ENCODE results near the gene SNRK. TPM values are rescaled to one million over a fixed set of nuclear protein-coding genes. Genes with fewer than 3 reads are reported as not detected.

The SNRK gene
- total RNA-seq, 1 donor from 2014 or later = 37.7 TPM

DNA sequence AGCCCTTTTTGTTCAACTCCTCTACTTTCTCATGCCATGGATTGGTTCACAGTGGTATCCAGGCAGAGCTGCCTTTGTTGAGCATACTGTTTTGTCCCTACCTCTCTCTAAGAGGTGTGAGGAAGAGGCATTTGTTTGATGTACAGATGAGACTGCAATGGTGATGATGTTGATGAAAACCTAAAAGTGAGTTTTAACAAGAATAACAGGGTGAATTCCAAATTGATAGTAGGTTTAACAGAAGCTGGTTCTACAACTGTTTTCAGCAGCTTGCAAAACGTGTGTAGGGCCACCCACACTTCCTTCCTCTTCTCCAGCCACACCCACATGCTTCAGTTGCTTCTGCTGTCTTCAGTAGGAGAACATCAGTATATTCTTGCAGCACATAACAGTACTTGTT, 10.2 kb downstream of the SNRK start:
- Mint-ChIP-seq H3K27ac (peak overlapping the region; percentile 87), H3K4me1 (ENCODE audit: low read depth) (peaks cover 82% of the 10 kb centered on the region), H3K36me3 (ENCODE audit: low read depth) (peaks cover 19% of the 10 kb centered on the region), H3K9me3 (no peaks in the 10 kb centered on the region), H3K4me3 (peak overlapping the region; percentile 80), H3K27me3 (ENCODE audit: insufficient read depth) (no peaks in the 10 kb centered on the region)
- intact Hi-C loops (cut with micrococcal nuclease) = loop anchor here (1.0 kb wide), 3 partner anchors 8 to 93 kb away; no protein-coding TSS in a partner anchor
- DNase-seq (ENCODE audit: low spot score) = peak; percentile 63

DNA sequence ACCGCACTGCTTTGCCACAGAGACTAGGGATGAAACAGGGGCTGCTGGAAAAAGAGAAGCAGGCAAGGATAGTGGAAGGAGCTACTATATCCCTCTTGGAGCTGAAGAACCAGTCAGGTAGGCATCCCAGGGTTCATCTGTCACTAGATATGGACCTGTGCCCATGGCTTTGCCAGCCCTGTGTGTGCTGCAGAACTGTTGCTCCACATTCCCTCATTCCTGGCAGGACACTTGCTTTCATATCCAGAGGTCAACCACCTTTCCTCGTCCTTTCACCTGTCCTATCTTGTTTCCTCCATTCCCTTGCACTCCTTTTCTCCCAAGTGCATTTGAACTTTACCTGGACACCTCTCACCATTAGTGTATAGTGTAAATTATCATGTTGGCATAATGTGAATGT, 12.0 kb downstream of the SNRK start:
- Mint-ChIP-seq H3K36me3 (ENCODE audit: low read depth) (peaks cover 24% of the 10 kb centered on the region), H3K9me3 (no peaks in the 10 kb centered on the region), H3K27ac (peak overlapping the region; percentile 75), H3K27me3 (ENCODE audit: insufficient read depth) (no peaks in the 10 kb centered on the region), H3K4me1 (ENCODE audit: low read depth) (peaks cover 78% of the 10 kb centered on the region), H3K4me3 (peak overlapping the region; percentile 73)
- intact Hi-C loops (cut with micrococcal nuclease) = no loop called here
- no peak for DNase-seq (ENCODE audit: low spot score)

DNA sequence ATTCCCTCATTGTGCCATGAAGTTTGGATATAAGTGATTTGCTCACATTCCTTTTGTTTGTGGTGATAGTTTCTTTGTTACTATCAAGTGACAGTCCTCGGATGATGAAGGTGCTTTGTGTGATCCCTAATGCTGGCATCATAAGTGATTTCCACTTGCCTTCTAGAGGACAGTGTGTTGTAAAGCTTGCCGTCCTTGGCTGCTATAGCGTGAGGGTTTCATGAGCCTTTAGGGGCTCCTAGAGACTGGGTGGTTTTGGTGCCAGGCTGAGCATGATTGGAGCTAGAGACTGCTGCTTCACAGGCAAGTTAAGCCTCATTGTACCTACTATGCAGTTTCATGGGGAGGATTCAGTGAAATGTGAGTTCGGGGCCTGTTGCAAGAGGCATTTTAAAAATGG, 12.4 kb downstream of the SNRK start:
- peaks cover 29% of the 10 kb centered on the region for H3K36me3 Mint-ChIP-seq (ENCODE audit: low read depth)
- H3K4me3 Mint-ChIP-seq = peak overlapping the region; percentile 73
- DNase-seq (ENCODE audit: low spot score) = no peak
- no peaks in the 10 kb centered on the region for H3K9me3 Mint-ChIP-seq
- peaks cover 82% of the 10 kb centered on the region for H3K4me1 Mint-ChIP-seq (ENCODE audit: low read depth)
- H3K27ac Mint-ChIP-seq = peak overlapping the region; percentile 75
- no peaks in the 10 kb centered on the region for H3K27me3 Mint-ChIP-seq (ENCODE audit: insufficient read depth)
- intact Hi-C loops (cut with micrococcal nuclease) = no loop called here

DNA sequence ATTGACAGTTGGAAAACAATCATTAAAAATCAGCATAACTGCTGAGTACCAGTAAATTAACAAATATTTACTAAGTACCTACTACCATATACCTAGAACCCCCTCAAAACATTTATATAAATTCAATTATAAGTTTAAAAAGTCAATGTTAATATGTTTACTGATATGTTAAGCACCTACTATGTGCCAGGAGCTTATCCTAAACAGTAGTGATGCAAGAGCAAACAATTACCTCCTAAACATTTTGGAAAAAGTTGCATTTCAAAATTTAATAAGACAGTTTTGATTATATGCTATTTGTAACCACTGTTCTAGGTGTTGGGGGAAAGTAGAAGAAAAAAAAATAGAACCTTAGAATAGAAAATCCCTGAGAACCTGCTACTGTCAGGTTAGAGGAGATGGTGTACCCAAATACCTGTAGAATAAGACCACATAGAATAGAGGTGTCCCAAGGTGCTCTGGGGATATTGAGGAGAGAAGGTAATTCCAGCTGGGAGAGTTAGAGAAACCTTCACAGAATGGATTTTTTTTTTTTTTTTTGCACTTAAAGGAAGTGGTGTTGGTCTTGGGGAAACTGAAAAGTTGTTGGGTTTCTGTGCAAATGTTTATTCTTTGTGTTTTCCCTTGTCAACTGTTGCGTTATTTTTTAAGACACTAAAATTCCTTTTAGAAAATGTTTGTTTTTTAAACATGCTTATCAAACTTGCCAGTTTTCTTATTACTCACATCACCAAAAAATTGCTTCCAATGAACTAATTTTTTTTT, 16.0 kb downstream of the SNRK start:
- Mint-ChIP-seq H3K9me3 (no peaks in the 10 kb centered on the region), H3K4me3 (peak overlapping the region; percentile 57), H3K4me1 (ENCODE audit: low read depth) (peaks cover 69% of the 10 kb centered on the region), H3K27me3 (ENCODE audit: insufficient read depth) (no peaks in the 10 kb centered on the region), H3K36me3 (ENCODE audit: low read depth) (peaks cover 47% of the 10 kb centered on the region), H3K27ac (peak overlapping the region; percentile 88)
- intact Hi-C loops (cut with micrococcal nuclease) = no loop called here
- no peak for DNase-seq (ENCODE audit: low spot score)

DNA sequence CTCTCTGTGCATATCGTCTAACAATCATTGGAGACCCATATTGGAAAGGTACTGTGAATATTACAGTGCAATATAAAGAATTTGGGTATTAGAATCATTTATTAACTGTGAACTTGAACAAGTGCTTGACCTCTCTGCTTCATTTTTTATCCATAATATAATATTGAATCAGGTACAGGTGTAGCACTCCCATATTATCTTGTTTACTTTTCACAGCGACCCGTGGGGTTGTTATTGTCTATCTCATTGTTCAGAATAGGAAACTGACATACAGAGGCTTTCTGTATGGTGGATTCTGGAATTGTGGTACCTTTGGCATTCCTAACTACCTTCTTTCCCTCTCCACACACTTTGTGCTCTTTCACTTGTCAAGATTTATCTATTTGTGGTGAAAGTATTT, 17.8 kb downstream of the SNRK start:
- intact Hi-C loops (cut with micrococcal nuclease) = no loop called here
- Mint-ChIP-seq H3K36me3 (ENCODE audit: low read depth) (peaks cover 56% of the 10 kb centered on the region), H3K27ac (no peak overlapping the region), H3K27me3 (ENCODE audit: insufficient read depth) (no peaks in the 10 kb centered on the region), H3K4me3 (no peak overlapping the region), H3K9me3 (no peaks in the 10 kb centered on the region), H3K4me1 (ENCODE audit: low read depth) (peaks cover 69% of the 10 kb centered on the region)
- DNase-seq (ENCODE audit: low spot score) = no peak

DNA sequence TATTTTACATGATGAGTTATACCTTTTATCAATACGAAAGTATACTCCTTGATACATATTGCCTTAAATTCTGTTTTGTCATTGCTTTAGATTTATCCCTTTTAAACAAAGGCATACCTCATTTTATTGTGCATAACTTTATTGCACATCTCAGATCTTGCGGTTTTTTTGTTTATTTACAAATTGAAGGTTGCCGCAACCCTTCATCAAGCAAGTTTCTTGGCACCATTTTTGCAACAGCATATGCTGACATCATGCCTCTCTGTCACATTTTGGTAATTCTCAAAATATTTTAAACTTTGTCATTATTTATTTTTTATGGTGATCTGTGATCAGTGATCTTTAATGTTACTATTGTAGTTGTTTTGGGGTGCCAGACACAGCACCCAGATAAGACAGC, 20.9 kb downstream of the SNRK start:
- H3K4me3 Mint-ChIP-seq = no peak overlapping the region
- no peak for DNase-seq (ENCODE audit: low spot score)
- peaks cover 75% of the 10 kb centered on the region for H3K4me1 Mint-ChIP-seq (ENCODE audit: low read depth)
- H3K27ac Mint-ChIP-seq = peak overlapping the region; percentile 62
- intact Hi-C loops (cut with micrococcal nuclease) = no loop called here
- H3K36me3 Mint-ChIP-seq (ENCODE audit: low read depth) = peaks cover 70% of the 10 kb centered on the region
- no peaks in the 10 kb centered on the region for H3K27me3 Mint-ChIP-seq (ENCODE audit: insufficient read depth)
- no peaks in the 10 kb centered on the region for H3K9me3 Mint-ChIP-seq

DNA sequence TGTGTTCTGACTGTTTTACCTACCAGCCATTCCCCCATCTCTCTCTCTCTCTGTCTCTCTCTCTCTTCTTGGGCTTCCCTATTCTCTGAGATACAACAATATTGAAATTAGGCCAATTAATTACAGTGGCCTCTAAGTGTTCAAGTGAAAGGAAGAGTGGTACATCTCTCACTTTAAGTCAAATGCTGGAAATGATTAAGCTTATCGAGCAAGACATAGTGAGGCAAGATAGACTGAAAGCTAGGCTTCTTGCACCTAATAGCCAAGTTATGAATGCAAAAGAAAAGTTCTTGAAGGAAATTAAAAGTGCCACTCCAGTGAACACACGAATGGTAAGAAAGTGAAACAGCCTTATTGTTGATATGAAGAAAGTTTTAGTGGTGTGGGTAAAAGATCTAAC, 21.3 kb downstream of the SNRK start:
- peak overlapping the region; percentile 62 for H3K27ac Mint-ChIP-seq
- DNase-seq (ENCODE audit: low spot score) = no peak

DNA sequence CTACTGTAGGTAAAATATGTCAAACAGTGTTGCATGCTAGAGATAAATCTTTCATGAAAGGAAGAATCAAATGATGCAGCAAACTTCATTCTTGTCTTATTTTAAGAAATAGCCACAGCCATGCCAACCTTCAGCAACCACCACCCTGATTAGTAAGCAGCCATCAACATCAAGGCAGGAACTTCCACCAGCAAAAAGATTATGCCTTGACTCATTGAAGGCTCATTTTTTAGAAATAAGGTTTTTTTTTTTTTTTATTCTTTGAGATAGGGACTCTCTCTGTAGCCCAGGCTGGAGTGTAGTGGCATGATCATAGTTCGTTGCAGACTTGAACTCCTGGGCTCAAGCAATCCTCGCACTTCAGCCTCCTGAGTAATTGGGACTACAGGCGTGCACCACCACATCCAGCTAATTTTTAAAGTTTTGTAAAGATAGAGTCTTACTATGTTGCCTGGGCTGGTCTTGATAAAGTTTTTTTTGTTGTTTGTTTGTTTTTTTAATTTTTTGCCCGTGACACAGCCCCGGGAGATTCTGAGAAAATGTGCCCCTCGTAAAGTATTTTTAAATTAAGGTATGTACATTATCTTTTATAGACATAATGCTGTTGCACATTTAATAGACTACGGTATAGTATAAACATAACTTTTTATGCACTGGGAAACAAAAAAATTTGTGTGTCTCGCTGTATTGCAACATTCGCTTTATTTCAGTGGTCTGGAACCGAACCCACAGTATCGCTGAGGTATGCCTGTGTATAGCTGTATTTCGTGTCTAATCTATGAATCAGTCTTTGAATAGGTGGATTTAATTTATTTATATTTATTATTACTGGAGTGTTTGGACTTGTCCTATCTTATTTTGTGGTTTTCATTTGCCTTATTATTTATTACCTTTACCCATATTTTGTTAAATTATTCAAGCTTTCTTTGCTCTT, 23.3 kb downstream of the SNRK start:
- Mint-ChIP-seq H3K9me3 (no peaks in the 10 kb centered on the region), H3K36me3 (ENCODE audit: low read depth) (peaks cover 61% of the 10 kb centered on the region), H3K4me1 (ENCODE audit: low read depth) (peaks cover 52% of the 10 kb centered on the region), H3K27me3 (ENCODE audit: insufficient read depth) (no peaks in the 10 kb centered on the region), H3K4me3 (no peak overlapping the region), H3K27ac (no peak overlapping the region)
- DNase-seq (ENCODE audit: low spot score) = no peak
- intact Hi-C loops (cut with micrococcal nuclease) = no loop called here

More for the DNA sequence above, 21.3 kb downstream of the SNRK start:
- intact Hi-C loops (cut with micrococcal nuclease) = no loop called here
- Mint-ChIP-seq H3K36me3 (ENCODE audit: low read depth) (peaks cover 72% of the 10 kb centered on the region), H3K27me3 (ENCODE audit: insufficient read depth) (no peaks in the 10 kb centered on the region), H3K4me3 (no peak overlapping the region), H3K4me1 (ENCODE audit: low read depth) (peaks cover 71% of the 10 kb centered on the region), H3K9me3 (no peaks in the 10 kb centered on the region)

DNA sequence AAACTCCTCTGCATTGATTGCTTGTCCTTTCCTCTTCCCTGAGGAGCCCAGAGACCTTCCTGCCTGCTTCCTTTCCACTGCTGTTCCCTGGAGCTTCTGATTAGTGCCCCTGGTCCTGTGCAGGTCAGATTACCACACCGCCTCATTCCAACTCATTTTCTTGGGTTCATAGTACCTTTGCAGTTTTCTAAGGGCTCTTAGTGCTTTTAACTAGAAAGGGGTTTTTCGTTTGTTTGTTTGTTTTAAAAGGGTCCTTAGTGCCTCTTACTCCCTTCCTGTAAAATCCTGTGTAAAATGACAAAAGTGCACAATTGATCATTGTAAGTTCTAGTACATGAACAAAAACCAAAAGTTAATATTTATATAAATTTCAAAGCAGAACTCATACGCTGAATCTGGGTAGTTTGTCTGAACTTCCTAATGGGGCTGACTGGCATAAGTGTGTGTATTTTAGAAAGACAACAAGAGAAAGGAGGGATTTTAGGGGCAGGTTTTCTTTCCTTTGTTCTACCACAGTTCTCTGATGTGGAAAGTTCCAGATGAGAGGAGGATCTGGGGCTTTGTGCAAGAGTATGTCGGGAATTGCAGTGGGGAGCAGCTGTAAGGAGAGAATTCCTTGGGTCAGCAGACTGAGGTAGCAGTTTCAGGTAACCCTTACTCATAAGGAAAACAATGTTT, 30.6 kb downstream of the SNRK start:
- intact Hi-C loops (cut with micrococcal nuclease) = no loop called here
- Mint-ChIP-seq H3K36me3 (ENCODE audit: low read depth) (peaks cover 42% of the 10 kb centered on the region), H3K9me3 (no peaks in the 10 kb centered on the region), H3K4me3 (no peak overlapping the region), H3K4me1 (ENCODE audit: low read depth) (peaks cover 51% of the 10 kb centered on the region), H3K27ac (peak overlapping the region; percentile 8), H3K27me3 (ENCODE audit: insufficient read depth) (no peaks in the 10 kb centered on the region)
- no peak for DNase-seq (ENCODE audit: low spot score)

DNA sequence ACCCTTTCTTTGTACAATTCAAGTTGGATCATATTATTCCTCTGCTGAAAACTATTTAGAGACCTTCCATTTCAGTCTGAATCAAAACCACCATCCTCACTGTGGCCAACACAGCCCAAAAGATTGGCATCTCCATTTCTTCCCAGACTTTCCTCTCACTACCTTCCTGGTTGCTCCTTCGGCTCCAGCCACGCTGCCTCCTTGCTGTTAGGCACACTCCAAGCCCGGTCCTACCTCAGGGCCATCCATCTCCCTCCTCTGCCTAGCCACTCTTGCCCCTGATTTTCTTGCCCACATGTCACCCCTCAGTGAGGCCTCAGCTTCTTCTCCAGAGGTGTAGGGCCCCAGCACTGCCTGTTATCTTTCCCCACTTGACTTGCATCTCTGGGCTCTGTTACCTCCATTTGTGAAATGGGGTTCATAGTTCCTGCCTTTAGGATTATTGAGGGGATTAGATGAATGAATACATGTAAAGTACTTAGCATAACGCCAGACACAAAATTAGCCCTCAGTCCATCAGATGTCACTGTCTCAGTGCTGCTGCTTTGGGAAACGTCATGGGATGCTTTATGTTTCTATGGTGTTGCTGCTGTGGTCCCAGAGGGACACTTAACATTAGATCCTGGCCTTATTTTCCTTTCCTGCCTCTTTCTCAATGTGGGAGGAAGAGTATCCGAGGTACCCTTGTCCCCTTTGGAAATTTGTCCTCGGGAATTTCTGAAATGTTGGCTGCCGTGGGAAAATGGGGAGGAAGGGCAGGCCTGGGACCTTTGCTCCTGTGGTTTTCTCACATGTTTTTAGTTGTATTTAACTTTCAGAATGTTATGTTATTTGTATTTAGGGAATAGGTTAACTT, 31.3 kb downstream of the SNRK start:
- no peaks in the 10 kb centered on the region for H3K9me3 Mint-ChIP-seq
- H3K36me3 Mint-ChIP-seq (ENCODE audit: low read depth) = peaks cover 41% of the 10 kb centered on the region
- peak overlapping the region; percentile 11 for H3K27ac Mint-ChIP-seq
- H3K4me3 Mint-ChIP-seq = no peak overlapping the region
- no peak for DNase-seq (ENCODE audit: low spot score)
- intact Hi-C loops (cut with micrococcal nuclease) = no loop called here
- peaks cover 51% of the 10 kb centered on the region for H3K4me1 Mint-ChIP-seq (ENCODE audit: low read depth)
- H3K27me3 Mint-ChIP-seq (ENCODE audit: insufficient read depth) = no peaks in the 10 kb centered on the region

DNA sequence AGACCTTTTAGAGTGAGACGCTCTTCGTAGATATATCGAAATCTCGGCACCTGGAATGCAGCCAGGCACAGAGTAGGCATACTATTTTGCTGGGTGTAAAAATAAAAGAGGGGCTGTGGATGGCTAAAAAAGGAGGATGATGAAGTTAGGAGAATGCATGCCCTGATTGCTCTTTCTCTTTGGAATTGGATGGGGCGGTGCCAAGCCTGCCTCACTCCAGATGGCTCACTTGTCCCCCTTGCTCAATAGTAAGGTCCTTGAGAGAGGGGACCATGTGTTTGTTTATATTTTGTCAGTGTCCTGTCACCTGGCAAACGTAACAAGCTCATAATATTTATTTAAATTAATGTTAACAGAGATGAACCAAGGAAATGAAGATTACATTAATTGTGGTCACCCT, 33.0 kb downstream of the SNRK start:
- peaks cover 39% of the 10 kb centered on the region for H3K36me3 Mint-ChIP-seq (ENCODE audit: low read depth)
- intact Hi-C loops (cut with micrococcal nuclease) = no loop called here
- no peaks in the 10 kb centered on the region for H3K27me3 Mint-ChIP-seq (ENCODE audit: insufficient read depth)
- peaks cover 4% of the 10 kb centered on the region for H3K9me3 Mint-ChIP-seq
- peaks cover 55% of the 10 kb centered on the region for H3K4me1 Mint-ChIP-seq (ENCODE audit: low read depth)
- no peak for DNase-seq (ENCODE audit: low spot score)
- H3K4me3 Mint-ChIP-seq = no peak overlapping the region
- H3K27ac Mint-ChIP-seq = peak overlapping the region; percentile 29

DNA sequence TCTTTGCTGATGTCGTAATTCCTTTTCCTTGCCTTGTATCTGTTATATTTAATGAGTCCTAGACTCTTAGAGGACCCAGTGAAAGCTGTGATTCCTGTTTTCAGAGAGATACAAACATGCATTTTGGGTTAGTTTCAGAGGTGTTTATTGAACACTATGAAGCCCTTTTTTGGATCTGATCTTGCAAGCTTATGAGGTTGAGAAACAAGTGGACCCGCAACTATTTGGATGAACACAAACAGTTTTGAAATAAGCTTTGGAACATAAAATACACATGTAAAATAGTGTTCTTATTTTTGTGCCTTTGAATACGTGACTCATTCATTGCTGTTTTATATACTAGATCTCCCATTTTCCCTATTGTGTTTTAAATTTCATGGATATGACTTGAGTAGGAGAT, 33.5 kb downstream of the SNRK start:
- Mint-ChIP-seq H3K9me3 (peaks cover 4% of the 10 kb centered on the region), H3K36me3 (ENCODE audit: low read depth) (peaks cover 39% of the 10 kb centered on the region), H3K27ac (no peak overlapping the region), H3K4me3 (no peak overlapping the region), H3K4me1 (ENCODE audit: low read depth) (peaks cover 54% of the 10 kb centered on the region), H3K27me3 (ENCODE audit: insufficient read depth) (no peaks in the 10 kb centered on the region)
- DNase-seq (ENCODE audit: low spot score) = no peak
- intact Hi-C loops (cut with micrococcal nuclease) = no loop called here
